NCI-H1436 (cell line): ENCODE results near the gene SNAP91.
"Not testable (repeated sequence)": the region's sequence is repeated elsewhere in the genome, so short reads cannot be mapped to it uniquely, and the experiment has no call there.

Experiments
- DNase-seq: peaks from one replicate; lab custom pipeline; 2025; lab: John Stamatoyannopoulos, UW

The SNAP91 gene, protein sequence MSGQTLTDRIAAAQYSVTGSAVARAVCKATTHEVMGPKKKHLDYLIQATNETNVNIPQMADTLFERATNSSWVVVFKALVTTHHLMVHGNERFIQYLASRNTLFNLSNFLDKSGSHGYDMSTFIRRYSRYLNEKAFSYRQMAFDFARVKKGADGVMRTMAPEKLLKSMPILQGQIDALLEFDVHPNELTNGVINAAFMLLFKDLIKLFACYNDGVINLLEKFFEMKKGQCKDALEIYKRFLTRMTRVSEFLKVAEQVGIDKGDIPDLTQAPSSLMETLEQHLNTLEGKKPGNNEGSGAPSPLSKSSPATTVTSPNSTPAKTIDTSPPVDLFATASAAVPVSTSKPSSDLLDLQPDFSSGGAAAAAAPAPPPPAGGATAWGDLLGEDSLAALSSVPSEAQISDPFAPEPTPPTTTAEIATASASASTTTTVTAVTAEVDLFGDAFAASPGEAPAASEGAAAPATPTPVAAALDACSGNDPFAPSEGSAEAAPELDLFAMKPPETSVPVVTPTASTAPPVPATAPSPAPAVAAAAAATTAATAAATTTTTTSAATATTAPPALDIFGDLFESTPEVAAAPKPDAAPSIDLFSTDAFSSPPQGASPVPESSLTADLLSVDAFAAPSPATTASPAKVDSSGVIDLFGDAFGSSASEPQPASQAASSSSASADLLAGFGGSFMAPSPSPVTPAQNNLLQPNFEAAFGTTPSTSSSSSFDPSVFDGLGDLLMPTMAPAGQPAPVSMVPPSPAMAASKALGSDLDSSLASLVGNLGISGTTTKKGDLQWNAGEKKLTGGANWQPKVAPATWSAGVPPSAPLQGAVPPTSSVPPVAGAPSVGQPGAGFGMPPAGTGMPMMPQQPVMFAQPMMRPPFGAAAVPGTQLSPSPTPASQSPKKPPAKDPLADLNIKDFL

GRCh38 chr6:83708970-83709747 lies at the start of gene SNAP91:
TSS of gene SNAP91 (minus strand) at chr6:83709101. CDS start at chr6:83707927, 1,174 bp downstream.
- DNase-seq, result peak; percentile 82

DNA sequence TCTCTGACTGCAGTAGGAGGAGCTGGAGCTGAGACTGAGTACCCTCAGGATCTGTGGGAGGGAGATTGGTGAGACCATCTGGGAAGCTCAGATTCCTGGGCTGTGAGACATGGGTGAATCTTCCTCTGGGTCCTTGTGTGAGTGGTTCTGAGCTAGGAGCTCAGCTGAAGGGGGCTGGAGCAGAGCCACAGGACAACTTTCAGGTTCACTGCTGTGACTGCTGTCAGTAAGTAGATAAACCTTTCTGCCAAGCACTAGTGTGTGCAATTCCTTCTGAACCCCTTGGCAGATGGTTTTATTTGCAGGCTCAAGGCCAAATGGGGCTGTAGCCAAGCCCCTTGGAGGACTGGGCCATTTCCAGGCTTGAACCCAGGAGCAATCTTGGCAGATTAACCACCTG lies 49.6 kb upstream of the SNAP91 start:
- DNase-seq, result no peak

DNA sequence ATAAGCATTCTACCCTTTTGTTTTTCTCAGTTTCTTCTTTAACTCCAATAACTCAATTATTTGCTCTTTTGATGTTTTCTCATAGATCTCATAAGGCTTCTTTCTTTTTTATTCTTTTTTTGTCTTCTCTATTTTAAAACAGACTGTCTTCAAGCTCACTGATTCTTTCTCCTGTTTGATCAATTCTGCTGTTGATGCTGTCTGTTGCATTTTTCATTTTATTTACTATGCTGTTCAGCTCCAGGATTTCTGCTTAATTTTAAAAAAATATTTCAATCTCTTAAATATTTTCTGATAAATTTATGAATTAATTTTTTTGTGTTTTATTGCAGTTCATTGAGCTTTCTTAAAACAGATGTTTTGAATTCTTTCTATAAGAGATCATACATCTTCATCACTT lies 48.1 kb upstream of the SNAP91 start:
- DNase-seq, result no peak

DNA sequence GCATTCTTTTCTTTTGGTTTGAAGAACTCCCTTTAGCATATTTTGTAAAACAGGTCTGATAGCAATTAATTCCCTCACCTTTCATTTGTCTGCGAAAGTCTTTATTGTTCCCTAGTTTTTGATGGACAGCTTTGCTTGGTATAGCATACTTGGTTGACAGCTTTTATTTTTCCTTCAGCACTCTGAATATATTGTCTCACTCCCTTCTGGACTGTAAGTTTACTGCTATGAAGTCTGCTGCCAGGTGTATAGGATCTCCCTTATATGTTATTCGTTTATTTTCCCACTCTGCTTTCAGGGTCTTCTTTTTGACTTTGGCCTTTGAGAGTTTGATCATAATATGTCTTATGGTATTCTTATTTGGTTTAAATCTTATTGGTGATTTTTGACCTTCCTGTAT lies 47.7 kb upstream of the SNAP91 start:
- DNase-seq, result no peak

DNA sequence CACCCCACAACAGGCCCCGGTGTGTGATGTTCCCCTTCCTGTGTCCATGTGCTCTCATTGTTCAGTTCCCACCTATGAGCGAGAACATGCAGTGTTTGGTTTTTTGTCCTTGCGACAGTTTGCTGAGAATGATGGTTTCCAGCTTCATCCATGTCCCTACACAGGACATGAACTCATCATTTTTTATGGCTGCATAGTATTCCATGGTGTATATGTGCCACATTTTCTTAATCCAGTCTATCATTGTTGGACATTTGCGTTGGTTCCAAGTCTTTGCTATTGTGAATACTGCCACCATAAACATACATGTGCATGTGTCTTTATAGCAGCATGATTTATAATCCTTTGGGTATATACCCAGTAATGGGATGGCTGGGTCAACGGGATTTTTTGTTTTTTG lies 43.5 kb upstream of the SNAP91 start:
- DNase-seq, result not testable (repeated sequence)

GRCh38 chr6:83741089-83741488 lies 32.2 kb upstream of the SNAP91 start:
- DNase-seq, result no peak

DNA sequence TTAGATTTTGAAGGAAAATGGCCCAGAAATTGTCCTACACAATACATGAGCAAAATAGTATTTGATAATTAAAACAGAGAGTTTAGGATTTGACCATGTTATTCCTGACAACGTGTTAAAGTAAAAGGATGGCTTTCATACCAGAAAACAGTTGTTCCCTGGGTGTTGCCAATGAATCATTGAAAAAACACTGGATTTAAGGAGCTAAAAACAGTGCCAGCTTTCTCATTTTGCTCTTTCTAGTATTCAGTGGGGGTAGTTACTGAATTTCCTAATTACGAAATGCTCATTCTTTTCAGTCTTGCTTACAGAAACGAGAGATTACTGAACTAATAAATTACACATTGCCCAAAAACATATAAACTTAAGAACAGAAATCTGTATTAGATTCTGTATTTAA lies 26.6 kb upstream of the SNAP91 start:
- no peak for DNase-seq

DNA sequence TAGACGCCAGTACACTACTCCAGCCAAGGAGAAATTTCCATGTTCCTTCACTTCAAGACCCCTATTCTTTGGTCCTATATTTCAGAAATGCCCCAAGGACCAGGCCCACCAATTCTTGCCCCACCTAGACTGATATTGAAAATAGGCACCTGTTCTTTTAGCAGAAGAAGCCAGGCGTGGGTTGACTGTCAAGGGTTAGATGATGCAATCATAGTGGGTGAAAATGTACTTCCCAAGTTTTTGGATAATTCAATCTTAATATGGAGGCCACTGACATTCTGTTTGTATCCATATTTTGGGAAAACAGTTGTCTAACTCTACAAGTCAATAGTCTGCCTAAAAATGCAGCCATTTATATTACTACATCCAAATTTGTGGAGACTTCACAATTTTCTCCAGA lies 21.0 kb upstream of the SNAP91 start:
- no peak for DNase-seq

DNA sequence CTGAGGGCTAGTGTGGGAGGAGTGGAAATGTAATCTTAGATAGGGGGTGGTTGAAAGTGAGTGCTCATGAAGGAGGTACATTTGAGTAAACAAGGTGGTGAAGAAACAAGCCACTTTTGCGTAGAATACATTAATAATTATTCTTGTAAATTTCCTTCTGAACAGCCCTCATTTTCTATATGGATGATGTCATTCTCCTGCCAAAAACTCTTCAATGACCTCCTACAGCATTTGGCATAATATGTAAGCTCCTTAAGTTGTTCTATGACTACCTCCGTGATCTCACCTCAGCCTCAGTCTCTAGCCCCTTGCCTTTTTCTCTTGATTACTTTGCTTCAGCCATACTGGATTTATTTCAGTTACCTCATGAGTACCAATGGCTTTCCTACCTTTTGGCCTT lies 14.0 kb upstream of the SNAP91 start:
- no peak for DNase-seq

GRCh38 chr6:83717809-83718208 lies 8.9 kb upstream of the SNAP91 start:
- no peak for DNase-seq

GRCh38 chr6:83711958-83712357 lies 3.1 kb upstream of the SNAP91 start:
- DNase-seq, result no peak

DNA sequence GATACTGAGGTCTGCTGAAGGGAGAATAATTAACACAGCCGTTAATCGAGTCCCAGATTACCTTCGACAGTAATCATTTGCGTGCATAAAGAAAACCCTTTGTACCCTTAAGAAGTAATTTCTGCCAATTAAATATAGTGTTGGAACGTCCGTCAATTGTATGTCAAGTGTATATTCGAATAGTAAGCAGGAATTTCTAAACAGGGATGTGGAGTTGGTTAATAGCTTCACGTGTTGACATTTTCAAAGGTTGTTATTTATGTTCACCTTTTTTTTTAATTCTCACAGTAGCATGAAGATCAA lies 798 bp upstream of the SNAP91 start:
- DNase-seq, result peak; percentile 33

- peak; percentile 39 for DNase-seq
These were observed 343 bp downstream of the SNAP91 start for GRCh38 chr6:83708546-83708969.

DNA sequence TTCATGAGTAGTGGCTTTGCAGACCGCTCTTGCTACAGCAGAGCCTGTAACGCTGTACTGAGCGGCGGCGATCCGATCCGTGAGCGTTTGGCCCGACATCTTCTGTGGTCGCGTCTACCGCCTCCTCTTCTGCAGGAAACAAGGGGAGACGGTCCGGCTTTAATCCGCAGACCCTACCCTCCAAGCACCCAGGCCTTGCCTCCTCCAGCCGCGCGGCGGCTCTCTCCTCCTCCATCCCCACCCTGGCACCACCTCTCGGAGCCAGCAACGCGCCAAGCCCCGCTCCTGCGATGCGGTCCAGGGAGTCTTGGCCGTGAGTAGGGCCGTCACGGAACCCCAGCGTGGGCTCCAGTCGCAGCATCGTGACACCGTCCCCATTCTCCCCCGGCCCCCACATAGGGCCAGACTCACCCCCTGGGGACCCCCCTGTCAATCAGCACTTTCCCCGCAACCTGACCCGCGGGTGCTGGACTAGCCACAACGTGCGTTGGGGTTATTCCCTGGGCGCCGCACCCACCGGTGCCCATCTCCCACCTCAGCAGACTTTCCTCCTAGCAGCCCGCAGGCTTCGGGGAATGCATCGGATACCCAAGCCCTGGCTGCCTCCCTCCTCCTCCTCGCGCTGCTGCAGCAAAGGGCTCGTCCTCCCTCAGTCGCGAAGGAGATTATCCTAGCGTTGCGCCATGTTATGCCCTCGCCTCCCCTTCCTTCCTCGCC lies 914 bp downstream of the SNAP91 start:
- no peak for DNase-seq

DNA sequence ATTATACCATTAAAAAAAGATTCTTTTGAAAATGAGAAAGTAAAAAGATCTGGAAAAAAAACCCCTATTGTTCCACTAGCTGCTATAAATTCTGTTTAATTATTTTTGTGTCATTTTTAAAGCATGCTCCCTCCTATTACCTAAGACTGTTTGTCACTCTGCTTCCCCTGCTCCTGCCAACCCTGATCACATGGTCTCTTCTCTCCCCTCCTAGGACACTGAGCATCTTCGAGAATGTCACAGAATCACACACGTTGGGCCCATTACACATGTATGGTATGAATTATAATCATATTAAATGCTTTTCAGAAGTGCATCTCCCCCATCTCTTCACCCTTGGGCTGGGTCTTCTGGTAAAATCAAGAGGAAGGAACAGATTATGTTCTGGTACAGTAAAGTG lies 6.2 kb downstream of the SNAP91 start:
- no peak for DNase-seq

- DNase-seq, result no peak
These were observed 6.8 kb downstream of the SNAP91 start for GRCh38 chr6:83702077-83702476.

- no peak for DNase-seq
These were observed 12.2 kb downstream of the SNAP91 start for GRCh38 chr6:83696674-83697073.

GRCh38 chr6:83685481-83685880 lies 23.4 kb downstream of the SNAP91 start:
- DNase-seq, result no peak

DNA sequence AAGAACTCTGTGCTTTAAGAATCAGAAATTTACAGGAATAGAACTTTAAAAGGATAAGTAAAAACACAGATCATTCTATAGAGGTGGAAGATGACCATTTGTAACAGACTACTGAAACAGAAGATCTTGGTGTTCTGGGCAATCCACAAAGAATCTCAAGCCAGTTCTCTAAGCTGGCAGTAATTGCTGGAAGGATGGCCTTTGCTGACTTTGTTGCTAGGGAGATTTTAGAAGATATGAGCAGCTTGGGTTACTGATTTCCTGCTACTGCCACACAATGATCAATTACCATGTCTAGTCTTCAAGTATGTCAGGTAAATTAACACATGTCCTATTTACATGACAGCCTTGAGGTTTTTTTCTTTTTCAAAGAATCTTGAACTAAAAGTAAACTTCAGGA lies 31.1 kb downstream of the SNAP91 start:
- DNase-seq, result no peak

DNA sequence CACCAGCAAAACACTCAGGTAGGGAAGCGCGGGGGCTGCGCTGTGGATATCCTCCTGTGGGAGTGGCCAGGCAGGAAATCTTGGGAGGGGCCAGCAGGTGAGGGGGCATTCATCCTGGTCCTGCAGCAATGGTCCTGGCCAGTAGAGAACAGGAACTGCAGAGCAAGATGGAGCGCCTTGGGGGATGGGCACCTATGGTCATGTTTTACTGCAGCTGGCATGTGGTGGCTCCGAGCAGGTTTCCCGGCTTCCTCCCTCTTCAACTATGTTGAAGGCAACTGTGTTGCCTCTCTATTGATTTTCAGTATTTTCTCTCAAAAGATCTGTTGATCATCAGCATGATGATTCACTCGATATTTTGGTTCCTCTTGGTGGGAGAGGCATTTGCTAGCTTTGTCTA lies 70.9 kb downstream of the SNAP91 start:
- DNase-seq, result no peak

- DNase-seq, result no peak
These were observed 72.1 kb downstream of the SNAP91 start for GRCh38 chr6:83636800-83637199.

DNA sequence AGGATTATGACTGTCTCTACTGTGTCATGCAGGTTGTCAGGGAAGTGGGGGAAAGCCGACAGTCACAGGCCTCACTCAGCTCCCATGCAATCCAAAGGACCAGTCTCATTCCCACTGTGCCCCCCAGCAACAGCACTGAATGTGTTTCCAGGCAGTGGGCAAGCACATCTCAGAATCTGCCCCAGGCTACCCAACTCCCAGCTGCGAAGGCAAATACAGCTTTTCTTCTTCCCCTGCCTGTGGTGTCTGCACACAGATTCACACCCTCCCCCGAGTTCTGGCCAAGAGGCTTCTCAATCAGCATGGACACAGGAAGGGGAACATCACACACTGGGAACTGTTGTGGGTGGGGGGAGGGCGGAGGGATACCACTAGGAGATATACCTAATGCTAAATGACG lies 75.3 kb downstream of the SNAP91 start:
- DNase-seq, result no peak
